SK-N-MC (cell line): ENCODE measurements around the gene GATC.
"Not testable (repeated sequence)": the region's sequence is repeated elsewhere in the genome, so short reads cannot be mapped to it uniquely, and the experiment has no call there.

Experiments used
- DNase-seq: peaks from one replicate; pipeline ENCODE4 v3.0.0-alpha.2; 2011; ENCODE audit warnings: low read depth, low spot score
- H3K27ac ChIP-seq: fragments of 200-600 bp; sonication (generic); 2 replicates; pipeline ENCODE4 v1.5.1; 2016; ENCODE audit warnings: mixed run types
- H3K36me3 ChIP-seq: fragments of 200-600 bp; sonication (generic); 2 replicates; pipeline ENCODE4 v1.6.1; 2017; ENCODE audit warnings: antibody characterized with exemption, low read length, mixed read lengths; ENCODE audit not compliant: insufficient read depth
- H3K4me3 ChIP-seq: fragments of 200-600 bp; sonication (generic); 2 replicates; pipeline ENCODE4 v1.5.1; 2016
- H3K9ac ChIP-seq: fragments of 200-600 bp; sonication (generic); 2 replicates; pipeline ENCODE4 v1.8.0; 2017; ENCODE audit warnings: mixed run types, mixed read lengths; ENCODE audit not compliant: insufficient read length
- H3K9me3 ChIP-seq: fragments of 200-600 bp; sonication (generic); 2 replicates; pipeline ENCODE4 v1.6.1; 2017; ENCODE audit warnings: low read depth, mild to moderate bottlenecking, antibody characterized with exemption, low read length, moderate library complexity, mixed read lengths
- EZH2 ChIP-seq: fragments of 200-600 bp; sonication (generic); IDR thresholded peaks from one replicate; pipeline ENCODE4 v1.6.1; 2017; ENCODE audit warnings: antibody characterized with exemption
- FOXP2 ChIP-seq: optimal IDR thresholded peaks from 2 replicates; pipeline ENCODE3; 2011; ENCODE audit warnings: mild to moderate bottlenecking, moderate library complexity; ENCODE audit not compliant: insufficient read depth; ENCODE audit errors: extremely low read length, control extremely low read depth
- POLR2AphosphoS5 ChIP-seq: IDR thresholded peaks from 2 replicates; pipeline ENCODE4 v1.6.1; 2012; ENCODE audit warnings: mild to moderate bottlenecking, low read depth, low read length, borderline replicate concordance

Gene GATC

GRCh38 chr12:120447992-120448391 is 1.7 kb downstream of the GATC start:
- Histone ChIP-seq H3K36me3 (peaks cover 55% of the 10 kb centered on the region), H3K27ac (no peak overlapping the region), H3K9ac (no peak overlapping the region), H3K9me3 (no peaks in the 10 kb centered on the region), H3K4me3 (0 out of 2 replicates have a peak overlapping the region, but pooled peaks have one; percentile 22)
- TF ChIP-seq FOXP2 = no peak
- no peak for TF ChIP-seq EZH2
- no peak for TF ChIP-seq POLR2AphosphoS5
- DNase-seq = no peak

- H3K4me3 ChIP-seq, H3K9ac ChIP-seq, H3K9me3 ChIP-seq, DNase-seq, H3K27ac ChIP-seq: not testable (repeated sequence)
- H3K36me3 ChIP-seq = peaks cover 73% of the 10 kb centered on the region
Observed at GRCh38 chr12:120452524-120452923, 6.3 kb downstream of the GATC start.

DNA sequence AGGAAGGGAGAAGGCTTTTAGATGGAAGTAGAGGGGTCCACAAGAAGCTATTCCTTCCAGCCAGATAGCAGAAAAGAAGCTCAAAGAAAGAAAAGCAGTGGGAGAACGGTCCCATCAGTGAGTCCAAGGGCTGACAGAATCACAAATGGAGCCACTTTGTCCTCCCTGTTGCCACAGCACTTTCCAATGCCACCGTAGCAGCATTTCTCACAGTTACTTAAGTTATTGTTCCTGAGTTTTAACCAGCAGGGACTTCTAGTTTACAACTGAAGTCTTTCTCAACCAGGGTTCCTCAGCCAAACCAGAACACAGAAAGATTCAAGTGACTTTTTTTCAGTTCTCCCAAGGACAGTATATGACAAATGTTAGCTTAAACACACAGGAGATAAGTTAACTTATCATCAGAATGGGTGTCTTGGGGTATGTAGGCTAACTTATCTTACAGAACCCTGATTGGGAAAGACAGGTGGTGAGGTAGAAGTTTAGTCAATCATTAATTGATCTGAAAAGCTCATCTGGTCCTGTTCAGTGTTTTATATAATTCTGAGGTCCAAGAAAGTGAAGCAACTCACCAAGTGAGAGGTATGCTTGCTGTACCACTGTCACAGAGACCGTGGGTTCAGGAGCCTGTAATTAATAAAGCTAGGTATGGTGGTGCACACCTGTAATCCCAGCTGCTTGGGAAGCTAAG is 7.0 kb downstream of the GATC start:
- DNase-seq = no peak
- H3K27ac ChIP-seq = 0 out of 2 replicates have a peak overlapping the region, but pooled peaks have one; percentile 2
- no peaks in the 10 kb centered on the region for H3K9me3 ChIP-seq
- no peak overlapping the region for H3K4me3 ChIP-seq
- TF ChIP-seq FOXP2 = no peak
- TF ChIP-seq POLR2AphosphoS5 = no peak
- no peak for TF ChIP-seq EZH2
- no peak overlapping the region for H3K9ac ChIP-seq
- H3K36me3 ChIP-seq = peaks cover 72% of the 10 kb centered on the region

DNA sequence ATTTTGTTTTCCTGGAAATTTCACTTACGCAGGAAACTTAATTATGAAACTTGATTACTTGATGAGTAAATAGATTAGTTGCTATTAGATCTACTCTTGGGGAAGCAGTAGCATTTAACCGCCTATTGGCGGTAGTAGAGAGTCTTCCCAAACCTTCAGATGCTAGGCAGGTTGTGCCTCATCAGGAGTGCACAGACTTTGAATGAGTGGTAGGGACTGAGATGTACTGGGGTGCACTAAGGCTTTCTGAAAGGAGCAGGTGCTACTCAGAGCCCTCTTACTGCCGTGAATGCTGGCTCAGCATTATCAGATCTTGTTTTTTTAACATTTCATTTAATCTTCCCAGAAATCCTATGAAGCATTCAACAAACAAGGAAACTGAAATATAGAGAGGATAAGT is 7.7 kb downstream of the GATC start:
- Histone ChIP-seq H3K4me3 (no peak overlapping the region), H3K9me3 (no peaks in the 10 kb centered on the region), H3K27ac (no peak overlapping the region), H3K9ac (no peak overlapping the region), H3K36me3 (peaks cover 77% of the 10 kb centered on the region)
- TF ChIP-seq POLR2AphosphoS5 (no peak), FOXP2 (no peak), EZH2 (no peak)
- no peak for DNase-seq

- no peaks in the 10 kb centered on the region for H3K9me3 ChIP-seq
- TF ChIP-seq EZH2 (no peak), FOXP2 (no peak), POLR2AphosphoS5 (no peak)
- H3K9ac ChIP-seq = no peak overlapping the region
- no peak for DNase-seq
- H3K4me3 ChIP-seq = no peak overlapping the region
- H3K27ac ChIP-seq = no peak overlapping the region
- H3K36me3 ChIP-seq = peaks cover 78% of the 10 kb centered on the region
Observed at GRCh38 chr12:120455302-120455701, 9.1 kb downstream of the GATC start.

DNA sequence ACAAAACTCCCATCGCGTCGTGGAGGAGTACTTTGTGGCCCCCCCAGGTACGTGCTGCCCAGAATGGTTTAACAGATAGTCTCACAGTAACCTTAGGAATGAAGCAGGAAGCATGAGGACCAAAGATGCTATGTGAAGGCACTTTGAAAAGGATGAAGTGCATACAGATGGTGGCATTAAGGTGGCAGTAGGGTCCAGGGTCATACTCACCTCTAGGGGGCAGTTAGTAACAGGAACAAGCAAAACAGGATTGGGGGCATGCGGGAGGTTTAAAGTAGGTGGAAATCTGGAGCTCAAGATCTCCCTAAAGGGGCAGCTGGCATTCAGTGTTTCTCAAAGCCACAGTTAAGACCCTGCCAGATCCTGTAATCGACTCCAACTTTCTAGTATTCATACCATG is 10.9 kb downstream of the GATC start:
- Histone ChIP-seq H3K4me3 (no peak overlapping the region), H3K9me3 (no peaks in the 10 kb centered on the region), H3K27ac (no peak overlapping the region), H3K36me3 (peaks cover 88% of the 10 kb centered on the region), H3K9ac (no peak overlapping the region)
- no peak for TF ChIP-seq EZH2
- DNase-seq = no peak

GRCh38 chr12:120460157-120460556 is 13.9 kb downstream of the GATC start:
- Histone ChIP-seq H3K27ac (no peak overlapping the region), H3K9me3 (no peaks in the 10 kb centered on the region), H3K36me3 (peaks cover 95% of the 10 kb centered on the region), H3K4me3 (no peak overlapping the region), H3K9ac (no peak overlapping the region)
- no peak for DNase-seq
- TF ChIP-seq POLR2AphosphoS5 (no peak), EZH2 (no peak), FOXP2 (no peak)

DNA sequence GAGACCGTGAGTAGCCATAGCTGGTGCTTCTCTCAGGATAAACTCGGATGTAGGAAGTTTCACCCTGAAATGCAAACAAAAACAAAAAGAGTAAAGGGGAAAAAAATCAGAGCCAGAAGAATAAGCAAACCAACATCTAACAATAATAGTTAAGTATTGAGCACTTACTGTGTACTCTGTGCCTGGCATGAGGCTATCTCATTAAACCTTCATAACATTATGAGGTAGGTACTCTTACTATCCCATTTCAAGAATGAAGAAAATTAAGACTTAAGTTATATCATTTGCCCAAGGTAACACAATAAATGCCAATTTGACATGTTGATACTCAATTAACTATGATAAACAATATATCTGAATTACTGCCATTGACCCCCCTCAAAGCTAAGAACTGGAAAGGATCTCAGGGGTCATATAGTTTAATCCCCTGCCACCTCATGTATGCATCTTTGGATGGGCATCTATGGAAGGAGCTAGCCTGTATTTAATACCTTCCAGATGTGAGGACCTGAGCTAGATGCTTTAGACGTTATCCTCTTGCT is 15.9 kb downstream of the GATC start:
- TF ChIP-seq FOXP2 (no peak), POLR2AphosphoS5 (no peak), EZH2 (no peak)
- no peak overlapping the region for H3K9ac ChIP-seq
- no peaks in the 10 kb centered on the region for H3K9me3 ChIP-seq
- no peak for DNase-seq
- no peak overlapping the region for H3K4me3 ChIP-seq
- peaks cover 96% of the 10 kb centered on the region for H3K36me3 ChIP-seq
- no peak overlapping the region for H3K27ac ChIP-seq

GRCh38 chr12:120463712-120464111 is 17.5 kb downstream of the GATC start:
- TF ChIP-seq EZH2 (no peak), POLR2AphosphoS5 (0 out of 2 replicates have a peak, but pooled peaks have one; percentile 7)
- DNase-seq = no peak
- H3K36me3 ChIP-seq = peaks cover 90% of the 10 kb centered on the region
- H3K9me3 ChIP-seq = no peaks in the 10 kb centered on the region
- no peak overlapping the region for H3K4me3 ChIP-seq
- H3K9ac ChIP-seq = no peak overlapping the region
- H3K27ac ChIP-seq = no peak overlapping the region
